Astrocyte (in vitro differentiated cells and primary cell): ENCODE results near the gene MCTP2. TPM values are rescaled to one million over a fixed set of nuclear protein-coding genes. Genes with fewer than 3 reads are reported as not detected.

Experiments used
- DNase-seq: peaks from one replicate; pipeline ENCODE4 v3.0.0-alpha.2; 2010; ENCODE audit warnings: low read depth
- FAIRE-seq: peaks from 2 replicates; lab custom pipeline; 2011; peaks lifted over from hg19 to GRCh38; lab: Jason Lieb, UNC
- H2AFZ ChIP-seq: 2 replicates; pipeline ENCODE4 v1.6.0; 2012; ENCODE audit warnings: low read depth, low read length, inconsistent platforms
- H3K27ac ChIP-seq: 2 replicates; pipeline ENCODE4 v1.5.1; 2011; ENCODE audit warnings: low read depth, low read length, inconsistent platforms
- H3K27me3 ChIP-seq: 2 replicates; pipeline ENCODE4 v1.6.0; 2011; ENCODE audit warnings: low read length, inconsistent platforms; ENCODE audit not compliant: insufficient read depth
- H3K36me3 ChIP-seq: 2 replicates; pipeline ENCODE4 v1.5.1; 2011; ENCODE audit warnings: low read length, inconsistent platforms; ENCODE audit not compliant: insufficient read depth
- H3K4me1 ChIP-seq: 2 replicates; pipeline ENCODE4 v1.5.1; 2011; ENCODE audit warnings: low read length, inconsistent platforms; ENCODE audit not compliant: insufficient read depth
- H3K4me2 ChIP-seq: 2 replicates; pipeline ENCODE4 v1.6.0; 2012; ENCODE audit warnings: low read length, inconsistent platforms
- H3K4me3 ChIP-seq: 2 replicates; pipeline ENCODE4 v1.5.1; 2011; ENCODE audit warnings: low read depth, mild to moderate bottlenecking, low read length, inconsistent platforms; ENCODE audit not compliant: insufficient read depth
- H3K79me2 ChIP-seq: 2 replicates; pipeline ENCODE4 v1.6.0; 2012; ENCODE audit warnings: mild to moderate bottlenecking, low read length, inconsistent platforms; ENCODE audit not compliant: insufficient read depth
- H3K9ac ChIP-seq: 2 replicates; pipeline ENCODE4 v1.6.0; 2012; ENCODE audit warnings: mild to moderate bottlenecking, low read length, inconsistent platforms
- H3K9me3 ChIP-seq: 2 replicates; pipeline ENCODE4 v1.5.1; 2012; ENCODE audit warnings: low read depth, mild to moderate bottlenecking, low read length, inconsistent platforms; ENCODE audit not compliant: insufficient read depth
- H4K20me1 ChIP-seq: 2 replicates; pipeline ENCODE4 v1.6.0; 2012; ENCODE audit warnings: low read length, inconsistent platforms; ENCODE audit not compliant: insufficient read depth
- H3K27ac Mint-ChIP-seq: one replicate; pipeline ENCODE4 v1.8.0; 2021; ENCODE audit warnings: mild to moderate bottlenecking, mixed read lengths; ENCODE audit not compliant: unreplicated experiment
- H3K27me3 Mint-ChIP-seq: one replicate; pipeline ENCODE4 v1.8.0; 2021; ENCODE audit warnings: low read depth, mixed read lengths; ENCODE audit not compliant: unreplicated experiment
- H3K36me3 Mint-ChIP-seq: one replicate; pipeline ENCODE4 v1.8.0; 2021; ENCODE audit warnings: low read depth, mixed read lengths; ENCODE audit not compliant: unreplicated experiment
- H3K4me1 Mint-ChIP-seq: one replicate; pipeline ENCODE4 v1.8.0; 2021; ENCODE audit warnings: low read depth, mixed read lengths; ENCODE audit not compliant: unreplicated experiment
- H3K4me3 Mint-ChIP-seq: one replicate; pipeline ENCODE4 v1.8.0; 2021; ENCODE audit warnings: mild to moderate bottlenecking, moderate library complexity, mixed read lengths; ENCODE audit not compliant: unreplicated experiment
- H3K9me3 Mint-ChIP-seq: one replicate; pipeline ENCODE4 v1.8.0; 2021; ENCODE audit warnings: mild to moderate bottlenecking, mixed read lengths; ENCODE audit not compliant: unreplicated experiment
- CTCF ChIP-seq: IDR thresholded peaks from 2 replicates; pipeline ENCODE4 v1.5.1; 2011; ENCODE audit warnings: low read depth, mild to moderate bottlenecking, inconsistent platforms, low read length, moderate library complexity; ENCODE audit not compliant: insufficient read depth
- EZH2 ChIP-seq: IDR thresholded peaks from 2 replicates; pipeline ENCODE4 v1.6.1; 2012; ENCODE audit warnings: mild to moderate bottlenecking, low read length, inconsistent platforms; ENCODE audit not compliant: insufficient read depth
- total RNA-seq: library from RNA; stranded (reverse); gene quantifications from 2 replicates; pipeline ENCODE4 v1.2.1, GENCODE V29; 2021

The MCTP2 gene
- total RNA-seq, 1 donor from 2014 or later: 2.6 TPM

- TF ChIP-seq EZH2 (no peak), CTCF (no peak)
- H3K4me1 Mint-ChIP-seq: peaks cover 2% of the 10 kb centered on the region
- DNase-seq: no peak
- Histone ChIP-seq H3K27me3 (no peaks in the 10 kb centered on the region), H3K4me2 (no peak overlapping the region), H2AFZ (no peak overlapping the region), H3K27ac (no peak overlapping the region), H3K9ac (no peak overlapping the region), H4K20me1 (no peaks in the 10 kb centered on the region), H3K4me1 (no peaks in the 10 kb centered on the region), H3K9me3 (no peaks in the 10 kb centered on the region), H3K79me2 (no peaks in the 10 kb centered on the region), H3K4me3 (no peak overlapping the region), H3K36me3 (no peaks in the 10 kb centered on the region)
- no peak overlapping the region for H3K27ac Mint-ChIP-seq
- no peaks in the 10 kb centered on the region for H3K9me3 Mint-ChIP-seq
- H3K4me3 Mint-ChIP-seq: no peak overlapping the region
- H3K36me3 Mint-ChIP-seq: no peaks in the 10 kb centered on the region
- no peaks in the 10 kb centered on the region for H3K27me3 Mint-ChIP-seq
- FAIRE-seq: no peak
These were observed 16.7 kb downstream of the MCTP2 start for GRCh38 chr15:94247789-94248638.

GRCh38 chr15:94250801-94251200 is 19.4 kb downstream of the MCTP2 start:
- H3K4me3 ChIP-seq: no peak overlapping the region
- H3K27me3 ChIP-seq: no peaks in the 10 kb centered on the region
- no peak for FAIRE-seq
- no peaks in the 10 kb centered on the region for H3K36me3 ChIP-seq
- Mint-ChIP-seq H3K4me1 (peaks cover 4% of the 10 kb centered on the region), H3K9me3 (no peaks in the 10 kb centered on the region), H3K36me3 (no peaks in the 10 kb centered on the region), H3K4me3 (no peak overlapping the region), H3K27ac (no peak overlapping the region), H3K27me3 (no peaks in the 10 kb centered on the region)
- H4K20me1 ChIP-seq: no peaks in the 10 kb centered on the region
- no peak overlapping the region for H3K9ac ChIP-seq
- H3K79me2 ChIP-seq: no peaks in the 10 kb centered on the region
- no peaks in the 10 kb centered on the region for H3K9me3 ChIP-seq
- TF ChIP-seq CTCF: no peak
- no peak for TF ChIP-seq EZH2
- no peak overlapping the region for H3K4me2 ChIP-seq
- no peak overlapping the region for H3K27ac ChIP-seq
- no peaks in the 10 kb centered on the region for H3K4me1 ChIP-seq
- no peak for DNase-seq
- no peak overlapping the region for H2AFZ ChIP-seq

- H3K4me1 Mint-ChIP-seq: peaks cover 3% of the 10 kb centered on the region
- H3K36me3 Mint-ChIP-seq: no peaks in the 10 kb centered on the region
- Histone ChIP-seq H3K27me3 (no peaks in the 10 kb centered on the region), H3K79me2 (no peaks in the 10 kb centered on the region), H3K4me1 (no peaks in the 10 kb centered on the region), H3K36me3 (no peaks in the 10 kb centered on the region), H2AFZ (no peak overlapping the region), H3K9ac (no peak overlapping the region), H3K9me3 (no peaks in the 10 kb centered on the region), H3K4me2 (no peak overlapping the region), H4K20me1 (no peaks in the 10 kb centered on the region), H3K4me3 (no peak overlapping the region), H3K27ac (no peak overlapping the region)
- FAIRE-seq (no peak), DNase-seq (no peak)
- H3K9me3 Mint-ChIP-seq: no peaks in the 10 kb centered on the region
- H3K27ac Mint-ChIP-seq: no peak overlapping the region
- no peak overlapping the region for H3K4me3 Mint-ChIP-seq
- no peak for TF ChIP-seq CTCF
- TF ChIP-seq EZH2: no peak
- H3K27me3 Mint-ChIP-seq: no peaks in the 10 kb centered on the region
These were observed 20.9 kb downstream of the MCTP2 start for GRCh38 chr15:94252223-94252766.
